ENCODE measurements around the gene SLC30A7.
"Not testable (repeated sequence)": the region's sequence is repeated elsewhere in the genome, so short reads cannot be mapped to it uniquely, and the experiment has no call there.

The SLC30A7 gene

GRCh38 chr1:100927276-100927675 is 31.4 kb downstream of the SLC30A7 start:
- no peak for DNase-seq (ENCODE audit: low spot score)

DNA sequence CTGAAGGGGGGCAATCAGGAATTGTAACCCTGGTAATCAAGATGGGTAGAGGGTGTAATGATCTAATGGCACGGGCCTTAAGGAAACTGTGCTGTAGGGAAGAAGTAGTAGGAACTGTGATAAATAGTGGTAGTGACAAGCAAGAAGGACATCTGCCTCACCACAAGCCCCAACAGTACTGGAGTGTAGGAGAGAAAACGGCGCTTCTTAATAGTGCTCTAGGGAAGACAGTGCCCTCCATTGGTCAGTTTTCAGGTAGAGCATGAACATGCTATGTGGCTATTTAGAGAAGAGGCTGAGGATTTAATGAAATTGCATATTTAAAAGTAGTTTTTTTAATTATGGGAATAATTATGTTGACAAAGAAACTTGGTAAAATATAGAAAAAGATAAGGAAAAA is 32.2 kb downstream of the SLC30A7 start:
- no peak for DNase-seq (ENCODE audit: low spot score)
- TF ChIP-seq, protein P1, sequence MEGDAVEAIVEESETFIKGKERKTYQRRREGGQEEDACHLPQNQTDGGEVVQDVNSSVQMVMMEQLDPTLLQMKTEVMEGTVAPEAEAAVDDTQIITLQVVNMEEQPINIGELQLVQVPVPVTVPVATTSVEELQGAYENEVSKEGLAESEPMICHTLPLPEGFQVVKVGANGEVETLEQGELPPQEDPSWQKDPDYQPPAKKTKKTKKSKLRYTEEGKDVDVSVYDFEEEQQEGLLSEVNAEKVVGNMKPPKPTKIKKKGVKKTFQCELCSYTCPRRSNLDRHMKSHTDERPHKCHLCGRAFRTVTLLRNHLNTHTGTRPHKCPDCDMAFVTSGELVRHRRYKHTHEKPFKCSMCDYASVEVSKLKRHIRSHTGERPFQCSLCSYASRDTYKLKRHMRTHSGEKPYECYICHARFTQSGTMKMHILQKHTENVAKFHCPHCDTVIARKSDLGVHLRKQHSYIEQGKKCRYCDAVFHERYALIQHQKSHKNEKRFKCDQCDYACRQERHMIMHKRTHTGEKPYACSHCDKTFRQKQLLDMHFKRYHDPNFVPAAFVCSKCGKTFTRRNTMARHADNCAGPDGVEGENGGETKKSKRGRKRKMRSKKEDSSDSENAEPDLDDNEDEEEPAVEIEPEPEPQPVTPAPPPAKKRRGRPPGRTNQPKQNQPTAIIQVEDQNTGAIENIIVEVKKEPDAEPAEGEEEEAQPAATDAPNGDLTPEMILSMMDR (IDR thresholded peaks at IDR 0.05; ENCODE audit: extremely low read depth, insufficient read depth, missing control alignments) = peak; percentile 10
- in situ Hi-C loops (cut with MboI; ENCODE audit: low pct_unique_long_range_greater_than_20kb, low sequenced_read_pairs, unreplicated experiment) = no loop called here

More at GRCh38 chr1:100927276-100927675, 31.4 kb downstream of the SLC30A7 start:
- TF ChIP-seq, protein P1 (IDR thresholded peaks at IDR 0.05; ENCODE audit: extremely low read depth, insufficient read depth, missing control alignments) = no peak
- in situ Hi-C loops (cut with MboI; ENCODE audit: low pct_unique_long_range_greater_than_20kb, low sequenced_read_pairs, unreplicated experiment) = no loop called here

- DNase-seq (ENCODE audit: low spot score) = no peak
- TF ChIP-seq, protein P1 (IDR thresholded peaks at IDR 0.05; ENCODE audit: extremely low read depth, insufficient read depth, missing control alignments) = no peak
- in situ Hi-C loops (cut with MboI; ENCODE audit: low pct_unique_long_range_greater_than_20kb, low sequenced_read_pairs, unreplicated experiment) = no loop called here
These were observed 34.6 kb downstream of the SLC30A7 start for GRCh38 chr1:100930494-100930893.

- no peak for DNase-seq (ENCODE audit: low spot score)
- TF ChIP-seq, protein P1 (IDR thresholded peaks at IDR 0.05; ENCODE audit: extremely low read depth, insufficient read depth, missing control alignments) = no peak
- in situ Hi-C loops (cut with MboI; ENCODE audit: low pct_unique_long_range_greater_than_20kb, low sequenced_read_pairs, unreplicated experiment) = no loop called here
These were observed 35.8 kb downstream of the SLC30A7 start for GRCh38 chr1:100931716-100932115.

GRCh38 chr1:100933555-100933954 is 37.7 kb downstream of the SLC30A7 start:
- DNase-seq (ENCODE audit: low spot score); in situ Hi-C loops (cut with MboI; ENCODE audit: low pct_unique_long_range_greater_than_20kb, low sequenced_read_pairs, unreplicated experiment): not testable (repeated sequence)

- no peak for DNase-seq (ENCODE audit: low spot score)
- in situ Hi-C loops (cut with MboI; ENCODE audit: low pct_unique_long_range_greater_than_20kb, low sequenced_read_pairs, unreplicated experiment) = no loop called here
- TF ChIP-seq, protein P1 (IDR thresholded peaks at IDR 0.05; ENCODE audit: extremely low read depth, insufficient read depth, missing control alignments) = no peak
These were observed 40.5 kb downstream of the SLC30A7 start for GRCh38 chr1:100936194-100936967.

DNA sequence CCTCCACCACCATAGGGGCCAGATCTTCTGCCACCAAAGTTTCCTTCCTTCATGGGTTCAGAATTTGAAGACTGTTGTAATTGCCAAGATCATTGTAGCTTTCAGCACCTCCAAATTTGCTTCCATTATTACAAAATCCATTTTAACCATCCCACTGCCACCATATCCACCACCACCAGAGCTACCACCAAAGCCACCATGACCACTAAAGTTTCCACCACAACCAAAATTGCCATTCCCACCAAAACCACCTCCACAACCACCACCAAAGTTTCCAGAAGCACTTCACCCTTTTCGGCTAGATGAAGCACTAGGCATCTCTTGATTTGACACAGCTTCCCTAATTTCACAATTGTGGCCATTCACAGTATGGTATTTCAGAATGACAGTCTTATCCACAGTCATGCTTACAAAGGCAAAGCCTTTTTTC is 45.2 kb downstream of the SLC30A7 start:
- TF ChIP-seq, protein P1 (IDR thresholded peaks at IDR 0.05; ENCODE audit: extremely low read depth, insufficient read depth, missing control alignments) = no peak
- in situ Hi-C loops (cut with MboI; ENCODE audit: low pct_unique_long_range_greater_than_20kb, low sequenced_read_pairs, unreplicated experiment) = no loop called here
- DNase-seq (ENCODE audit: low spot score) = no peak
